ENCODE measurements around the gene ADAMTS12.
"Not testable (repeated sequence)": the region's sequence is repeated elsewhere in the genome, so short reads cannot be mapped to it uniquely, and the experiment has no call there.

Gene ADAMTS12

GRCh38 chr5:33526755-33527154 lies 365.0 kb downstream of the ADAMTS12 start:
- no peak overlapping the region for H3K4me3 ChIP-seq (ENCODE audit: control insufficient read depth, low read depth, low read length)
- no peak for TF ChIP-seq CTCF (conservative IDR thresholded peaks at IDR 0.05; ENCODE audit: control insufficient read depth, insufficient read depth, low read depth, low read length)
- DNase-seq (ENCODE audit: low read depth): no peak

GRCh38 chr5:33524476-33524875 lies 367.3 kb downstream of the ADAMTS12 start:
- H3K4me3 ChIP-seq (ENCODE audit: control insufficient read depth, low read depth, low read length): no peak overlapping the region
- TF ChIP-seq CTCF (conservative IDR thresholded peaks at IDR 0.05; ENCODE audit: control insufficient read depth, insufficient read depth, low read depth, low read length): no peak
- DNase-seq (ENCODE audit: low read depth): peak; percentile 59

- TF ChIP-seq CTCF (conservative IDR thresholded peaks at IDR 0.05; ENCODE audit: control insufficient read depth, insufficient read depth, low read depth, low read length): no peak
- DNase-seq (ENCODE audit: low read depth): no peak
- no peak overlapping the region for H3K4me3 ChIP-seq (ENCODE audit: control insufficient read depth, low read depth, low read length)
Measured at GRCh38 chr5:33523208-33523771, 368.5 kb downstream of the ADAMTS12 start.

- TF ChIP-seq CTCF (conservative IDR thresholded peaks at IDR 0.05; ENCODE audit: control insufficient read depth, insufficient read depth, low read depth, low read length): no peak
- H3K4me3 ChIP-seq (ENCODE audit: control insufficient read depth, low read depth, low read length): no peak overlapping the region
- no peak for DNase-seq (ENCODE audit: low read depth)
Measured at GRCh38 chr5:33516421-33516820, 375.4 kb downstream of the ADAMTS12 start.

- not testable (repeated sequence) for DNase-seq (ENCODE audit: low read depth); H3K4me3 ChIP-seq (ENCODE audit: control insufficient read depth, low read depth, low read length)
Measured at GRCh38 chr5:33515366-33515765, 376.4 kb downstream of the ADAMTS12 start.

- DNase-seq (ENCODE audit: low read depth): peak; percentile 50
- no peak for TF ChIP-seq CTCF (conservative IDR thresholded peaks at IDR 0.05; ENCODE audit: control insufficient read depth, insufficient read depth, low read depth, low read length)
- H3K4me3 ChIP-seq (ENCODE audit: control insufficient read depth, low read depth, low read length): no peak overlapping the region
Measured at GRCh38 chr5:33513462-33514185, 378.2 kb downstream of the ADAMTS12 start.

- H3K4me3 ChIP-seq (ENCODE audit: control insufficient read depth, low read depth, low read length): no peak overlapping the region
- no peak for TF ChIP-seq CTCF (conservative IDR thresholded peaks at IDR 0.05; ENCODE audit: control insufficient read depth, insufficient read depth, low read depth, low read length)
- no peak for DNase-seq (ENCODE audit: low read depth)
Measured at GRCh38 chr5:33509036-33509435, 382.8 kb downstream of the ADAMTS12 start.

Measured in fibroblast of mammary gland (primary cell).